ENCODE data around the gene USP31. TPM values are rescaled to one million over a fixed set of nuclear protein-coding genes. Genes with fewer than 3 reads are reported as not detected.

Gene USP31
- total and polyA plus RNA-seq, 2 of the 13 experiments (the other 11 are each of a cell fraction or from before 2014, with no cell fraction given) = 22.5 to 23.3 TPM

GRCh38 chr16:23141959-23142740 is 7.1 kb downstream of the USP31 start (continued):
- TF ChIP-seq ZNF343 (CRISPR knock-in tag; IDR thresholded peaks at IDR 0.05) (no peak), CBX1 (IDR thresholded peaks at IDR 0.05; ENCODE audit: low read depth) (no peak), AKAP8 (CRISPR knock-in tag; IDR thresholded peaks at IDR 0.05) (0 out of 2 replicates have a peak, but pooled peaks have one; percentile 22), ZNF687 (CRISPR knock-in tag; IDR thresholded peaks at IDR 0.05) (no peak), RNF2 (conservative IDR thresholded peaks at IDR 0.05; ENCODE audit: low read depth) (no peak), ZNF75D (CRISPR knock-in tag; IDR thresholded peaks at IDR 0.05; ENCODE audit: borderline replicate concordance) (no peak), SOX13 (IDR thresholded peaks at IDR 0.05) (no peak), SOX13 (CRISPR knock-in tag; conservative IDR thresholded peaks at IDR 0.05 in 1 of 2, IDR thresholded peaks at IDR 0.05 in 1 of 2) (no peak; a peak in 1 of 4 replicates), RXRB (CRISPR knock-in tag; IDR thresholded peaks at IDR 0.05; ENCODE audit: borderline replicate concordance) (peak; percentile 41), NFE2L1 (CRISPR knock-in tag; IDR thresholded peaks at IDR 0.05; ENCODE audit: borderline replicate concordance) (no peak), ZNF572 (CRISPR knock-in tag; IDR thresholded peaks at IDR 0.05) (no peak), ZNF253 (CRISPR knock-in tag; IDR thresholded peaks at IDR 0.05; ENCODE audit: borderline replicate concordance) (no peak), REL (CRISPR knock-in tag; conservative IDR thresholded peaks at IDR 0.05) (no peak), STAT6 (CRISPR knock-in tag; IDR thresholded peaks at IDR 0.05; ENCODE audit: borderline replicate concordance) (no peak; the same call in 1 of the 2 replicates), RARA (CRISPR knock-in tag; IDR thresholded peaks at IDR 0.05) (peak; percentile 39; the same call in 1 of the 2 replicates), ZKSCAN8 (CRISPR knock-in tag; IDR thresholded peaks at IDR 0.05; ENCODE audit: borderline replicate concordance) (peak; percentile 82; the same call in 1 of the 2 replicates), CSRNP1 (CRISPR knock-in tag; IDR thresholded peaks at IDR 0.05) (peak; percentile 61; the same call in 1 of the 2 replicates), HMGA1 (CRISPR knock-in tag; conservative IDR thresholded peaks at IDR 0.05) (0 out of 2 replicates have a peak, but pooled peaks have one; percentile 14)

Data from HepG2 (cell line).